H1 (cell line): ENCODE measurements around the gene GTF2IRD1. TPM values are rescaled to one million over a fixed set of nuclear protein-coding genes. Genes with fewer than 3 reads are reported as not detected.
"Not testable (repeated sequence)": the region's sequence is repeated elsewhere in the genome, so short reads cannot be mapped to it uniquely, and the experiment has no call there.

ENCODE experiments used
- CTCF ChIA-PET: fragments of 300-600 bp; sonication (Branson Sonifier 250); formaldehyde crosslinking; loops from one replicate; lab custom pipeline; 2021; ENCODE audit not compliant: partially characterized antibody; lab: Charles Lee
- POLR2A ChIA-PET: fragments of 300-600 bp; sonication (Branson Sonifier 250); formaldehyde crosslinking; loops from one replicate; lab custom pipeline; 2021; ENCODE audit warnings: inconsistent platforms; ENCODE audit not compliant: partially characterized antibody; lab: Charles Lee
- DNase-seq, 2 experiments: peaks; one replicate each; pipeline versions ENCODE4 v3.0.0 to v3.0.0-alpha.2; 2010 to 2022; ENCODE audit warnings: low spot score in 2 of 2, low read depth in 1 of 2, mixed read lengths in 1 of 2
- FAIRE-seq: peaks from 2 replicates; lab custom pipeline; 2011; peaks lifted over from hg19 to GRCh38; lab: Jason Lieb, UNC
- H2AFZ ChIP-seq: 2 replicates; pipeline ENCODE4 v1.8.1; 2012; ENCODE audit warnings: low read length, inconsistent platforms
- H2AK5ac ChIP-seq: 2 replicates; pipeline ENCODE4 v1.6.1; 2013; ENCODE audit warnings: low read depth, low read length
- H2BK120ac ChIP-seq: replicated peaks from 2 replicates; pipeline ENCODE3; 2013; ENCODE audit warnings: low read depth, low read length, inconsistent platforms
- H2BK12ac ChIP-seq: 2 replicates; pipeline ENCODE4 v1.6.1; 2013; ENCODE audit warnings: low read depth, low read length
- H2BK15ac ChIP-seq: 2 replicates; pipeline ENCODE4 v1.6.1; 2013; ENCODE audit warnings: low read length
- H2BK20ac ChIP-seq: 2 replicates; pipeline ENCODE4 v1.6.1; 2013; ENCODE audit warnings: low read length
- H2BK5ac ChIP-seq: 2 replicates; pipeline ENCODE4 v1.6.1; 2013; ENCODE audit warnings: low read depth, low read length
- H3K14ac ChIP-seq: 2 replicates; pipeline ENCODE4 v1.6.1; 2013; ENCODE audit warnings: inconsistent platforms; ENCODE audit not compliant: insufficient read length
- H3K18ac ChIP-seq: 2 replicates; pipeline ENCODE4 v1.6.1; 2013; ENCODE audit warnings: low read length; ENCODE audit errors: extremely low read depth
- H3K23ac ChIP-seq: 2 replicates; pipeline ENCODE4 v1.6.1; 2013; ENCODE audit warnings: inconsistent platforms; ENCODE audit not compliant: insufficient read length
- H3K23me2 ChIP-seq: 2 replicates; pipeline ENCODE4 v1.6.1; 2013; ENCODE audit warnings: low read depth, low read length
- H3K27ac ChIP-seq: 2 replicates; pipeline ENCODE4 v1.6.1; 2011; ENCODE audit warnings: low read depth, low read length, inconsistent platforms
- H3K27me3 ChIP-seq, 4 experiments: replicated peaks in 1 of 4; 1 replicate in 1 of 4; 2 replicates in 3 of 4; pipeline versions ENCODE4 v1.6.1 to v1.8.1; 2011 to 2013; ENCODE audit warnings: low read length in 3 of 4, mild to moderate bottlenecking in 3 of 4, inconsistent platforms in 2 of 4, mixed read lengths in 2 of 4, moderate library complexity in 1 of 4; ENCODE audit not compliant: control insufficient read depth in 3 of 4, insufficient read depth in 3 of 4; ENCODE audit errors: extremely low read depth in 1 of 4
- H3K36me3 ChIP-seq, 4 experiments: 2 replicates each; pipeline versions ENCODE4 v1.6.1 to v1.8.1; 2011 to 2013; ENCODE audit warnings: mild to moderate bottlenecking in 4 of 4, low read length in 3 of 4, moderate library complexity in 2 of 4, control low read depth in 1 of 4, inconsistent platforms in 1 of 4; ENCODE audit not compliant: insufficient read depth in 4 of 4, control insufficient read depth in 2 of 4
- H3K4ac ChIP-seq: replicated peaks from 2 replicates; pipeline ENCODE3; 2013; ENCODE audit warnings: low read length, low read depth, mixed read lengths, inconsistent platforms; ENCODE audit not compliant: insufficient read length
- H3K4me1 ChIP-seq, 4 experiments: replicated peaks in 1 of 4; 1 replicate in 1 of 4; 2 replicates in 3 of 4; pipeline versions ENCODE4 v1.6.1 to v1.8.1; 2011 to 2013; ENCODE audit warnings: low read length in 3 of 4, inconsistent platforms in 2 of 4, mixed read lengths in 1 of 4; ENCODE audit not compliant: insufficient read depth in 4 of 4, control insufficient read depth in 3 of 4
- H3K4me2 ChIP-seq, 2 experiments: 2 replicates each; pipeline versions ENCODE4 v1.6.1 to v1.8.1; 2011 to 2013; ENCODE audit warnings: low read depth in 2 of 2, low read length in 2 of 2, control low read depth in 1 of 2, inconsistent platforms in 1 of 2, mild to moderate bottlenecking in 1 of 2; ENCODE audit not compliant: insufficient read depth in 1 of 2
- H3K4me3 ChIP-seq, 4 experiments: fragments of 200-600, 300-600 bp in 1 of 4; sonication (generic), shearing (Covaris generic), sonication (Bioruptor Twin) in 1 of 4; 2 replicates each; pipeline versions ENCODE4 v1.5.1 to v1.8.1; 2011 to 2016; ENCODE audit warnings: low read length in 4 of 4, low read depth in 3 of 4, control low read depth in 2 of 4, inconsistent platforms in 2 of 4, mild to moderate bottlenecking in 2 of 4, mixed read lengths in 1 of 4, moderate library complexity in 1 of 4; ENCODE audit not compliant: insufficient read depth in 2 of 4; ENCODE audit errors: extremely low read depth in 1 of 4
- H3K56ac ChIP-seq: replicated peaks from 2 replicates; pipeline ENCODE3; 2013; ENCODE audit warnings: low read depth, mild to moderate bottlenecking, mixed read lengths, low read length, inconsistent platforms; ENCODE audit not compliant: insufficient read length
- H3K79me1 ChIP-seq: 2 replicates; pipeline ENCODE4 v1.6.1; 2013; ENCODE audit warnings: low read depth, low read length, control low read depth
- H3K79me2 ChIP-seq, 2 experiments: 2 replicates each; pipeline versions ENCODE4 v1.6.1 to v1.8.1; 2012 to 2013; ENCODE audit warnings: low read length in 2 of 2, mild to moderate bottlenecking in 2 of 2, inconsistent platforms in 1 of 2; ENCODE audit not compliant: insufficient read depth in 2 of 2, control insufficient read depth in 1 of 2
- H3K9ac ChIP-seq, 4 experiments: replicated peaks in 1 of 4; 1 replicate in 1 of 4; 2 replicates in 3 of 4; pipeline versions ENCODE4 v1.6.1 to v1.8.1; 2011 to 2013; ENCODE audit warnings: low read depth in 3 of 4, low read length in 3 of 4, control low read depth in 2 of 4, mild to moderate bottlenecking in 2 of 4, moderate library complexity in 2 of 4, inconsistent platforms in 1 of 4; ENCODE audit errors: extremely low read depth in 1 of 4
- H3K9me3 ChIP-seq, 2 experiments: 2 replicates each; pipeline versions ENCODE4 v1.6.1 to v1.8.1; 2012 to 2013; ENCODE audit warnings: mild to moderate bottlenecking in 2 of 2, moderate library complexity in 2 of 2, control low read depth in 1 of 2, inconsistent platforms in 1 of 2, low read depth in 1 of 2, low read length in 1 of 2, mixed read lengths in 1 of 2; ENCODE audit not compliant: insufficient read depth in 2 of 2
- H4K20me1 ChIP-seq, 2 experiments: replicated peaks in 1 of 2; 2 replicates each; pipeline versions ENCODE3 to v1.8.1; 2011 to 2013; ENCODE audit warnings: inconsistent platforms in 2 of 2, low read length in 2 of 2, mild to moderate bottlenecking in 1 of 2; ENCODE audit not compliant: insufficient read depth in 2 of 2, control insufficient read depth in 1 of 2
- H4K5ac ChIP-seq: 2 replicates; pipeline ENCODE4 v1.6.1; 2013; ENCODE audit warnings: low read length, low read depth, mixed read lengths, inconsistent platforms; ENCODE audit not compliant: insufficient read length
- H4K8ac ChIP-seq: 2 replicates; pipeline ENCODE4 v1.8.0; 2013; ENCODE audit warnings: mild to moderate bottlenecking, moderate library complexity, low read length, inconsistent platforms; ENCODE audit not compliant: insufficient read depth; ENCODE audit errors: extremely low read depth
- H4K91ac ChIP-seq: replicated peaks from 2 replicates; pipeline ENCODE3; 2013; ENCODE audit warnings: low read length, mixed read lengths, inconsistent platforms; ENCODE audit not compliant: insufficient read length
- WGBS, 2 experiments: shearing (Covaris generic) in 1 of 2; methylation state at CpG; one replicate each; pipeline versions ENCODE4 v1.1.6 to v1.1.7; 2013 to 2015; ENCODE audit warnings: low lambda C conversion rate in 2 of 2, mixed read lengths in 2 of 2, inconsistent platforms in 1 of 2, low coverage in 1 of 2, missing lambda C conversion rate in 1 of 2; ENCODE audit not compliant: insufficient replicate concordance in 2 of 2, insufficient coverage in 1 of 2, insufficient read length in 1 of 2; ENCODE audit errors: extremely low coverage in 1 of 2, missing lambda C conversion rate in 1 of 2; 5-methylcytosine and 5-hydroxymethylcytosine counted together
- polyA plus RNA-seq, 7 experiments: library from polyadenylated mRNA; depleted of rRNA in 3 of 7; stranded (reverse) in 5 of 7; unstranded in 2 of 7; fragments of >200 nt in 5 of 7; fragments of 200-250 nt in 2 of 7; gene quantifications; 1 replicate in 5 of 7; 2 replicates in 1 of 7; 4 replicates in 1 of 7; pipeline versions ENCODE4 v1.2.1 to v1.2.3, GENCODE V29; 2011 to 2013; ENCODE audit warnings: missing spikeins in 2 of 7, mixed read lengths in 2 of 7
- total RNA-seq: library from RNA; stranded (reverse); fragmentation: NEBNext Ultra II Directional; extraction: Animal tissue kit (Norgen Biotek cat#: 25700); gene quantifications from 2 replicates; pipeline ENCODE4 v1.2.1, GENCODE V29; 2021

GTF2IRD1 gene
- total and polyA plus RNA-seq, 2 of the 8 experiments (the other 6 are each of a cell fraction or from before 2014, with no cell fraction given): 27.4 to 45.4 TPM

- H2BK15ac ChIP-seq, H2AK5ac ChIP-seq, H4K8ac ChIP-seq, H3K36me3 ChIP-seq, FAIRE-seq, H2AFZ ChIP-seq, H2BK5ac ChIP-seq, H4K20me1 ChIP-seq, H2BK120ac ChIP-seq, H4K5ac ChIP-seq, H2BK12ac ChIP-seq, H4K91ac ChIP-seq, H3K79me2 ChIP-seq, H3K27me3 ChIP-seq, H2BK20ac ChIP-seq, H3K18ac ChIP-seq, H3K4ac ChIP-seq, H3K27ac ChIP-seq, H3K14ac ChIP-seq, H3K4me2 ChIP-seq, H3K4me1 ChIP-seq, H3K79me1 ChIP-seq, H3K23me2 ChIP-seq, H3K9me3 ChIP-seq, POLR2A ChIA-PET, H3K9ac ChIP-seq, DNase-seq, H3K23ac ChIP-seq, H3K4me3 ChIP-seq, H3K56ac ChIP-seq: not testable (repeated sequence)
- 83% methylated on average over 6 of the region's 7 CpGs; no CpG with 5 or more reads in 1 of the 2 experiments for WGBS, 2 experiments
- CTCF ChIA-PET: interaction anchor here (1.0 to 5.1 kb wide), 4 partner anchors 13 to 213 kb away, joined by 3 to 30 read pairs (median 4); no protein-coding TSS in a partner anchor
Observed at GRCh38 chr7:74414595-74415333, 38.9 kb upstream of the GTF2IRD1 start.
